HepG2 (cell line): ENCODE measurements around the gene TDG. TPM values are rescaled to one million over a fixed set of nuclear protein-coding genes. Genes with fewer than 3 reads are reported as not detected.
A peak's percentile ranks its signal among the peaks of the same experiment; 100 is the strongest.

Source experiments
- ATAD3A ChIP-seq: sonication (generic); formaldehyde crosslinking; IDR thresholded peaks from 2 replicates; pipeline ENCODE4 v1.4.0; 2020; ENCODE audit warnings: missing genetic modification reagents
- CBFB ChIP-seq: sonication (generic); formaldehyde crosslinking; IDR thresholded peaks from 2 replicates; pipeline ENCODE4 v1.4.0; 2020; ENCODE audit warnings: missing genetic modification reagents
- ELF4 ChIP-seq: sonication (generic); formaldehyde crosslinking; IDR thresholded peaks from 2 replicates; pipeline ENCODE4 v1.5.0; 2020; ENCODE audit warnings: missing genetic modification reagents, mild to moderate bottlenecking, moderate library complexity, borderline replicate concordance
- ERF ChIP-seq: IDR thresholded peaks from 2 replicates; pipeline ENCODE4 v1.6.1; 2018; ENCODE audit warnings: missing biosample characterization, missing genetic modification reagents
- FIP1L1 ChIP-seq: fragments of 200-400 bp; formaldehyde crosslinking; IDR thresholded peaks from 2 replicates; pipeline ENCODE4 v1.6.1; 2018; ENCODE audit warnings: low read depth, mild to moderate bottlenecking, low read length, moderate library complexity, borderline replicate concordance; ENCODE audit not compliant: insufficient read depth
- HCFC1 ChIP-seq: fragments of 150-350 bp; IDR thresholded peaks from 2 replicates; pipeline ENCODE4 v1.6.1; 2014; ENCODE audit warnings: low read depth, low read length
- IRF2 ChIP-seq: IDR thresholded peaks from 2 replicates; pipeline ENCODE4 v1.6.1; 2018; ENCODE audit warnings: missing genetic modification reagents, missing compliant biosample characterization
- MIXL1 ChIP-seq: IDR thresholded peaks from 2 replicates; pipeline ENCODE4 v1.6.1; 2016
- PAF1 ChIP-seq: IDR thresholded peaks from 2 replicates; pipeline ENCODE4 v1.6.1; 2016; ENCODE audit warnings: missing genetic modification reagents, missing compliant biosample characterization
- POGZ ChIP-seq: sonication (generic); formaldehyde crosslinking; IDR thresholded peaks from 2 replicates; pipeline ENCODE4 v1.4.0; 2020; ENCODE audit warnings: mild to moderate bottlenecking, missing genetic modification reagents
- SOX13 ChIP-seq, 3 experiments: fragments of 450-650 bp in 1 of 3; sonication (generic) in 1 of 3; formaldehyde crosslinking in 1 of 3; IDR thresholded peaks in 2 of 3; conservative IDR thresholded peaks in 1 of 3; 2 replicates each; pipeline versions ENCODE4 v1.5.0 to v1.6.1; 2016 to 2020; ENCODE audit warnings: antibody characterized with exemption in 1 of 3, mild to moderate bottlenecking in 1 of 3, missing compliant biosample characterization in 1 of 3, missing genetic modification reagents in 1 of 3, moderate library complexity in 1 of 3
- SRSF1 ChIP-seq: fragments of 200-400 bp; formaldehyde crosslinking; optimal IDR thresholded peaks from 2 replicates; pipeline ENCODE3; 2017; ENCODE audit warnings: mild to moderate bottlenecking, low read depth, low read length, moderate library complexity
- YEATS2 ChIP-seq: sonication (generic); formaldehyde crosslinking; IDR thresholded peaks from 2 replicates; pipeline ENCODE4 v1.4.0; 2020; ENCODE audit warnings: missing genetic modification reagents, borderline replicate concordance
- ZKSCAN5 ChIP-seq: sonication (generic); formaldehyde crosslinking; IDR thresholded peaks from 2 replicates; pipeline ENCODE4 v1.5.1; 2020; ENCODE audit warnings: mild to moderate bottlenecking, missing genetic modification reagents
- ZNF160 ChIP-seq: sonication (generic); formaldehyde crosslinking; IDR thresholded peaks from 2 replicates; pipeline ENCODE4 v1.8.0; 2022; ENCODE audit warnings: mild to moderate bottlenecking, inconsistent platforms, missing genetic modification reagents
- ZNF558 ChIP-seq: sonication (generic); formaldehyde crosslinking; IDR thresholded peaks from 2 replicates; pipeline ENCODE4 v1.9.0; 2022; ENCODE audit warnings: mild to moderate bottlenecking, missing genetic modification reagents, borderline replicate concordance
- ZNF562 ChIP-seq: sonication (generic); formaldehyde crosslinking; IDR thresholded peaks from 2 replicates; pipeline ENCODE4 v1.8.0; 2022; ENCODE audit warnings: missing genetic modification reagents, borderline replicate concordance
- ZNF569 ChIP-seq: sonication (generic); formaldehyde crosslinking; IDR thresholded peaks from 2 replicates; pipeline ENCODE4 v1.5.0; 2020; ENCODE audit warnings: mild to moderate bottlenecking, missing genetic modification reagents, moderate library complexity, borderline replicate concordance
- polyA plus RNA-seq, 8 experiments: library from polyadenylated mRNA; depleted of rRNA in 3 of 8; stranded (reverse) in 7 of 8; unstranded in 1 of 8; fragments of >200 nt; fragmentation: Illumina TruSeq in 4 of 8; extraction: Trizol in 4 of 8; gene quantifications; 2 replicates each; pipeline versions ENCODE4 v1.2.1 to v1.2.3, GENCODE V29; 2011 to 2016; ENCODE audit warnings: low read depth in 4 of 8, missing spikeins in 1 of 8, mixed read lengths in 1 of 8; ENCODE audit not compliant: insufficient read depth in 1 of 8
- total RNA-seq, 5 experiments: library from RNA; depleted of rRNA; stranded (reverse); fragments of >200 nt; fragmentation: Illumina TruSeq; extraction: Trizol; gene quantifications; 2 replicates each; pipeline ENCODE4 v1.2.3, GENCODE V29; 2016; ENCODE audit warnings: low read depth in 1 of 5
- TF ChIP-seq, protein P1 (sequence below): sonication (generic); formaldehyde crosslinking; IDR thresholded peaks from 2 replicates; pipeline ENCODE4 v1.5.1; 2020; ENCODE audit warnings: missing genetic modification reagents, mild to moderate bottlenecking, borderline replicate concordance
- TF ChIP-seq, protein P2 (sequence below): sonication (generic); formaldehyde crosslinking; conservative IDR thresholded peaks from 2 replicates; pipeline ENCODE4 v1.5.0; 2020; ENCODE audit warnings: missing genetic modification reagents
- TF ChIP-seq, protein P3 (sequence below): sonication (generic); formaldehyde crosslinking; IDR thresholded peaks from 2 replicates; pipeline ENCODE4 v1.8.1; 2023; ENCODE audit warnings: missing genetic modification reagents, inconsistent platforms, borderline replicate concordance
- TF ChIP-seq, protein P4 (sequence below): sonication (generic); formaldehyde crosslinking; conservative IDR thresholded peaks from 2 replicates; pipeline ENCODE4 v1.4.0; 2020; ENCODE audit warnings: missing genetic modification reagents

The TDG gene
- total and polyA plus RNA-seq, 2 of the 13 experiments (the other 11 are each of a cell fraction or from before 2014, with no cell fraction given) = 14.2 to 19.5 TPM

DNA sequence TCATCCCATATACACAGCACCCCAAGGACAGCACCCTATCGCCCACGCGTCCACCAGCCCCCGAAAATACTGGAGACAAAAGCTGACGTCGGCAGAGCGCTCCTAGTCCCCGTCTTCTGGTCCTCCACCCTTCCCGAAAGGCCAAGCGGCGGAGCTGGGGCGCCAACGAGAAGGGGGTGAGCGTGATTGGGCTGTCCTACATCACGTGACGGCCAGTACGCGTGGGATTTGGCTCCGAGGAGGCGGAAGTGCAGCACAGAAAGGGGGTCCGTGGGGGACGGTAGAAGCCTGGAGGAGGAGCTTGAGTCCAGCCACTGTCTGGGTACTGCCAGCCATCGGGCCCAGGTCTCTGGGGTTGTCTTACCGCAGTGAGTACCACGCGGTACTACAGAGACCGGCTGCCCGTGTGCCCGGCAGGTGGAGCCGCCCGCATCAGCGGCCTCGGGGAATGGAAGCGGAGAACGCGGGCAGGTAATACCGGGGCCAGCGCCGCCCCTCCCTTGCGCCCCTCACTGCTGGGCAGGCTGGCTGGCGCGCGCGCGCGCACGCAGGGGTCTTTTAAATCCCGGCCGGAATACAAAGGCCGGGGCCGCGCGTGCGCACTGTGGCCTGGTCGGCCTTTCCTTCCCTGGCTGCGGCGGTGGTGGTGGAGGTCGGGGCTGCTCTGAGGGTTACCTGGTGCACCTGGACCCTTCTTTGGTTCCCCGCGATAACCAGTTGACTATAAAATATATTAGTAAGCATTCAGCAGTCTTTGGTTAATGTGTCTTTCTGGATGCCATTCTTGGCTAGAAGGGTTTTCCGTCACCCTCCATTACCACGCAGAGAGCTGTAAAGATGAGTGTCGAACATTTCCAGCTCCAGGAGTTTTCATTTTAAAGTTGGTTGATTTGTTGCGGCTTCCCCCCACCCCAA, at the start of gene TDG (continued):
- TF ChIP-seq ZNF562 (no peak), MIXL1 (CRISPR knock-in tag) (no peak), ATAD3A (0 out of 2 replicates have a peak, but pooled peaks have one; percentile 66), ELF4 (peak; percentile 91), ZNF558 (peak; percentile 63; the same call in 1 of the 2 replicates), ZKSCAN5 (CRISPR knock-in tag) (no peak), POGZ (CRISPR knock-in tag) (peak; percentile 96), IRF2 (CRISPR knock-in tag) (peak; percentile 81), ZNF569 (CRISPR knock-in tag) (no peak), ERF (CRISPR knock-in tag) (peak; percentile 70), FIP1L1 (no peak), HCFC1 (peak; percentile 67), PAF1 (CRISPR knock-in tag) (no peak), SOX13 (IDR thresholded peaks at IDR 0.05) (no peak), SOX13 (CRISPR knock-in tag; conservative IDR thresholded peaks at IDR 0.05 in 1 of 2, IDR thresholded peaks at IDR 0.05 in 1 of 2) (peak in 1 of 2 experiments; percentile 32; a peak in 1 of 4 replicates), CBFB (CRISPR knock-in tag) (peak; percentile 59), YEATS2 (peak; percentile 97), SRSF1 (peak; percentile 88), ZNF160 (peak; percentile 56; the same call in 1 of the 2 replicates)
- TF ChIP-seq, protein P1, sequence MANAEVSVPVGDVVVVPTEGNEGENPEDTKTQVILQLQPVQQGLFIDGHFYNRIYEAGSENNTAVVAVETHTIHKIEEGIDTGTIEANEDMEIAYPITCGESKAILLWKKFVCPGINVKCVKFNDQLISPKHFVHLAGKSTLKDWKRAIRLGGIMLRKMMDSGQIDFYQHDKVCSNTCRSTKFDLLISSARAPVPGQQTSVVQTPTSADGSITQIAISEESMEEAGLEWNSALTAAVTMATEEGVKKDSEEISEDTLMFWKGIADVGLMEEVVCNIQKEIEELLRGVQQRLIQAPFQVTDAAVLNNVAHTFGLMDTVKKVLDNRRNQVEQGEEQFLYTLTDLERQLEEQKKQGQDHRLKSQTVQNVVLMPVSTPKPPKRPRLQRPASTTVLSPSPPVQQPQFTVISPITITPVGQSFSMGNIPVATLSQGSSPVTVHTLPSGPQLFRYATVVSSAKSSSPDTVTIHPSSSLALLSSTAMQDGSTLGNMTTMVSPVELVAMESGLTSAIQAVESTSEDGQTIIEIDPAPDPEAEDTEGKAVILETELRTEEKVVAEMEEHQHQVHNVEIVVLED = peak; percentile 88
- TF ChIP-seq, protein P2, sequence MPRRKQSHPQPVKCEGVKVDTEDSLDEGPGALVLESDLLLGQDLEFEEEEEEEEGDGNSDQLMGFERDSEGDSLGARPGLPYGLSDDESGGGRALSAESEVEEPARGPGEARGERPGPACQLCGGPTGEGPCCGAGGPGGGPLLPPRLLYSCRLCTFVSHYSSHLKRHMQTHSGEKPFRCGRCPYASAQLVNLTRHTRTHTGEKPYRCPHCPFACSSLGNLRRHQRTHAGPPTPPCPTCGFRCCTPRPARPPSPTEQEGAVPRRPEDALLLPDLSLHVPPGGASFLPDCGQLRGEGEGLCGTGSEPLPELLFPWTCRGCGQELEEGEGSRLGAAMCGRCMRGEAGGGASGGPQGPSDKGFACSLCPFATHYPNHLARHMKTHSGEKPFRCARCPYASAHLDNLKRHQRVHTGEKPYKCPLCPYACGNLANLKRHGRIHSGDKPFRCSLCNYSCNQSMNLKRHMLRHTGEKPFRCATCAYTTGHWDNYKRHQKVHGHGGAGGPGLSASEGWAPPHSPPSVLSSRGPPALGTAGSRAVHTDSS = 0 out of 2 replicates have a peak, but pooled peaks have one; percentile 66
- TF ChIP-seq, protein P3, sequence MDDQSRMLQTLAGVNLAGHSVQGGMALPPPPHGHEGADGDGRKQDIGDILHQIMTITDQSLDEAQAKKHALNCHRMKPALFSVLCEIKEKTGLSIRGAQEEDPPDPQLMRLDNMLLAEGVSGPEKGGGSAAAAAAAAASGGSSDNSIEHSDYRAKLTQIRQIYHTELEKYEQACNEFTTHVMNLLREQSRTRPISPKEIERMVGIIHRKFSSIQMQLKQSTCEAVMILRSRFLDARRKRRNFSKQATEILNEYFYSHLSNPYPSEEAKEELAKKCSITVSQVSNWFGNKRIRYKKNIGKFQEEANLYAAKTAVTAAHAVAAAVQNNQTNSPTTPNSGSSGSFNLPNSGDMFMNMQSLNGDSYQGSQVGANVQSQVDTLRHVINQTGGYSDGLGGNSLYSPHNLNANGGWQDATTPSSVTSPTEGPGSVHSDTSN (CRISPR knock-in tag) = no peak
- TF ChIP-seq, protein P4, sequence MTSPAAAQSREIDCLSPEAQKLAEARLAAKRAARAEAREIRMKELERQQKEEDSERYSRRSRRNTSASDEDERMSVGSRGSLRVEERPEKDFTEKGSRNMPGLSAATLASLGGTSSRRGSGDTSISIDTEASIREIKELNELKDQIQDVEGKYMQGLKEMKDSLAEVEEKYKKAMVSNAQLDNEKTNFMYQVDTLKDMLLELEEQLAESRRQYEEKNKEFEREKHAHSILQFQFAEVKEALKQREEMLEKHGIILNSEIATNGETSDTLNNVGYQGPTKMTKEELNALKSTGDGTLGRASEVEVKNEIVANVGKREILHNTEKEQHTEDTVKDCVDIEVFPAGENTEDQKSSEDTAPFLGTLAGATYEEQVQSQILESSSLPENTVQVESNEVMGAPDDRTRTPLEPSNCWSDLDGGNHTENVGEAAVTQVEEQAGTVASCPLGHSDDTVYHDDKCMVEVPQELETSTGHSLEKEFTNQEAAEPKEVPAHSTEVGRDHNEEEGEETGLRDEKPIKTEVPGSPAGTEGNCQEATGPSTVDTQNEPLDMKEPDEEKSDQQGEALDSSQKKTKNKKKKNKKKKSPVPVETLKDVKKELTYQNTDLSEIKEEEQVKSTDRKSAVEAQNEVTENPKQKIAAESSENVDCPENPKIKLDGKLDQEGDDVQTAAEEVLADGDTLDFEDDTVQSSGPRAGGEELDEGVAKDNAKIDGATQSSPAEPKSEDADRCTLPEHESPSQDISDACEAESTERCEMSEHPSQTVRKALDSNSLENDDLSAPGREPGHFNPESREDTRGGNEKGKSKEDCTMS (CRISPR knock-in tag) = no peak
